HepG2 (cell line): Measurements from ENCODE around the gene HDAC4. TPM values are rescaled to one million over a fixed set of nuclear protein-coding genes. Genes with fewer than 3 reads are reported as not detected.

Experiments
- ATAC-seq: fragments of 200-7000 bp; cut with Tn5 transposase; 3 replicates; pipeline ENCODE4 v1.9.1; 2020; ENCODE audit warnings: mild to moderate bottlenecking, moderate library complexity
- BruUV-seq: library from RNA; stranded (reverse); fragments of 400-500 nt; replicated peaks from 2 replicates; lab custom pipeline; 2021; lab: Mats Ljungman, UMichigan
- CTCF ChIA-PET: fragments of 300-600 bp; formaldehyde crosslinking; extraction: SDS; loops from one replicate; lab custom pipeline; 2021; ENCODE audit warnings: low total read pairs, inconsistent platforms, low intra/inter-chr PET ratio; lab: Yijun Ruan, JAX
- POLR2A ChIA-PET: fragments of 350-600 bp; sonication (Branson Sonifier 250); formaldehyde crosslinking; loops from one replicate; lab custom pipeline; 2020; ENCODE audit warnings: antibody characterized with exemption, inconsistent platforms; lab: Yijun Ruan, JAX
- DNase-seq: peaks from one replicate; pipeline ENCODE4 v3.0.0-alpha.2; 2015; ENCODE audit warnings: low spot score
- FAIRE-seq: peaks from 3 replicates; lab custom pipeline; 2011; peaks lifted over from hg19 to GRCh38; lab: Jason Lieb, UNC
- H2AFZ ChIP-seq: one replicate; pipeline ENCODE4 v1.6.1; 2011; ENCODE audit warnings: low read length, inconsistent platforms
- H3K27ac ChIP-seq: fragments of 300-600 bp; 3 replicates; pipeline ENCODE4 v1.8.0; 2011; ENCODE audit warnings: mixed run types, mild to moderate bottlenecking, mixed read lengths, low read length, inconsistent platforms; ENCODE audit not compliant: insufficient read depth; ENCODE audit errors: extremely low read length
- H3K27me3 ChIP-seq, 2 experiments: fragments of 200-600 bp in 1 of 2; 2 replicates in 1 of 2; 3 replicates in 1 of 2; pipeline versions ENCODE4 v1.6.0 to v1.8.0; 2011; ENCODE audit warnings: low read length in 2 of 2, mild to moderate bottlenecking in 2 of 2, moderate library complexity in 2 of 2, inconsistent platforms in 1 of 2; ENCODE audit not compliant: insufficient read depth in 2 of 2, control insufficient read depth in 1 of 2
- H3K36me3 ChIP-seq, 2 experiments: fragments of 200-600 bp in 1 of 2; replicated peaks in 1 of 2; 2 replicates in 1 of 2; 3 replicates in 1 of 2; pipeline versions ENCODE4 v1.5.1 to v1.8.0; 2011; ENCODE audit warnings: low read length in 2 of 2, inconsistent platforms in 1 of 2; ENCODE audit not compliant: insufficient read depth in 2 of 2, control insufficient read depth in 1 of 2
- H3K4me1 ChIP-seq: 2 replicates; pipeline ENCODE4 v1.5.1; 2012; ENCODE audit warnings: low read length, inconsistent platforms; ENCODE audit not compliant: insufficient read depth
- H3K4me2 ChIP-seq: 2 replicates; pipeline ENCODE4 v1.6.0; 2011; ENCODE audit warnings: low read depth, low read length, inconsistent platforms
- H3K4me3 ChIP-seq, 3 experiments: fragments of 200-600 bp in 1 of 3; sonication (generic), shearing (Covaris generic) in 1 of 3; replicated peaks in 1 of 3; 2 replicates each; pipeline ENCODE4 v1.5.1; 2011 to 2016; ENCODE audit warnings: low read length in 3 of 3, inconsistent platforms in 2 of 3, low read depth in 2 of 3, mild to moderate bottlenecking in 2 of 3, control low read depth in 1 of 3, mixed read lengths in 1 of 3; ENCODE audit not compliant: insufficient read depth in 1 of 3
- H3K79me2 ChIP-seq: one replicate; pipeline ENCODE4 v1.6.1; 2011; ENCODE audit warnings: low read length, inconsistent platforms; ENCODE audit not compliant: insufficient read depth
- H3K9ac ChIP-seq: 2 replicates; pipeline ENCODE4 v1.6.0; 2011; ENCODE audit warnings: mild to moderate bottlenecking, low read depth, low read length, inconsistent platforms; ENCODE audit not compliant: insufficient read depth
- H3K9me3 ChIP-seq: 2 replicates; pipeline ENCODE4 v1.5.1; 2012; ENCODE audit warnings: mild to moderate bottlenecking, low read length
- H4K20me1 ChIP-seq: 2 replicates; pipeline ENCODE4 v1.6.0; 2011; ENCODE audit warnings: inconsistent platforms, mild to moderate bottlenecking, low read length, moderate library complexity; ENCODE audit not compliant: insufficient read depth
- KDM3A ChIP-seq: IDR thresholded peaks from 2 replicates; pipeline ENCODE4 v1.6.1; 2018; ENCODE audit warnings: low read depth, missing compliant biosample characterization
- RBM22 ChIP-seq: fragments of 200-400 bp; formaldehyde crosslinking; optimal IDR thresholded peaks from 2 replicates; pipeline ENCODE3; 2017; ENCODE audit warnings: mild to moderate bottlenecking, low read length, moderate library complexity
- SOX6 ChIP-seq, 2 experiments: fragments of 450-650 bp in 1 of 2; sonication (generic) in 1 of 2; formaldehyde crosslinking in 1 of 2; IDR thresholded peaks; 2 replicates each; pipeline versions ENCODE4 v1.4.0 to v1.6.1; 2017 to 2020; ENCODE audit warnings: antibody characterized with exemption in 1 of 2, mild to moderate bottlenecking in 1 of 2, missing genetic modification reagents in 1 of 2
- ZNF333 ChIP-seq: sonication (generic); formaldehyde crosslinking; IDR thresholded peaks from 2 replicates; pipeline ENCODE4 v1.4.0; 2020; ENCODE audit warnings: mild to moderate bottlenecking, missing genetic modification reagents, borderline replicate concordance
- WGBS: methylation state at CpG from one replicate; pipeline ENCODE4 v1.1.6; 2017; ENCODE audit warnings: low lambda C conversion rate; 5-methylcytosine and 5-hydroxymethylcytosine counted together
- in situ Hi-C: cut with HindIII; loops from 2 replicates; pipeline ENCODE4 v1.10.0; 2017; ENCODE audit warnings: low pct_unique_long_range_greater_than_20kb; ENCODE audit not compliant: extremely low pct_ligation_motif_present
- intact Hi-C: fragments of 100-400 bp; cut with micrococcal nuclease; formaldehyde crosslinking; loops from one replicate; pipeline ENCODE4 v1.10.0; 2022; ENCODE audit not compliant: unreplicated experiment
- polyA plus RNA-seq, 8 experiments: library from polyadenylated mRNA; depleted of rRNA in 3 of 8; stranded (reverse) in 7 of 8; unstranded in 1 of 8; fragments of >200 nt; fragmentation: Illumina TruSeq in 4 of 8; extraction: Trizol in 4 of 8; gene quantifications; 2 replicates each; pipeline versions ENCODE4 v1.2.1 to v1.2.3, GENCODE V29; 2011 to 2016; ENCODE audit warnings: low read depth in 4 of 8, missing spikeins in 1 of 8, mixed read lengths in 1 of 8; ENCODE audit not compliant: insufficient read depth in 1 of 8
- total RNA-seq, 5 experiments: library from RNA; depleted of rRNA; stranded (reverse); fragments of >200 nt; fragmentation: Illumina TruSeq; extraction: Trizol; gene quantifications; 2 replicates each; pipeline ENCODE4 v1.2.3, GENCODE V29; 2016; ENCODE audit warnings: low read depth in 1 of 5
- TF ChIP-seq, protein P1 (sequence below): sonication (generic); formaldehyde crosslinking; IDR thresholded peaks from 2 replicates; pipeline ENCODE4 v1.5.1; 2020; ENCODE audit warnings: missing genetic modification reagents, mild to moderate bottlenecking, borderline replicate concordance

Gene HDAC4
- total and polyA plus RNA-seq, 2 of the 13 experiments (the other 11 are each of a cell fraction or from before 2014, with no cell fraction given) = 10.1 to 11.5 TPM

DNA sequence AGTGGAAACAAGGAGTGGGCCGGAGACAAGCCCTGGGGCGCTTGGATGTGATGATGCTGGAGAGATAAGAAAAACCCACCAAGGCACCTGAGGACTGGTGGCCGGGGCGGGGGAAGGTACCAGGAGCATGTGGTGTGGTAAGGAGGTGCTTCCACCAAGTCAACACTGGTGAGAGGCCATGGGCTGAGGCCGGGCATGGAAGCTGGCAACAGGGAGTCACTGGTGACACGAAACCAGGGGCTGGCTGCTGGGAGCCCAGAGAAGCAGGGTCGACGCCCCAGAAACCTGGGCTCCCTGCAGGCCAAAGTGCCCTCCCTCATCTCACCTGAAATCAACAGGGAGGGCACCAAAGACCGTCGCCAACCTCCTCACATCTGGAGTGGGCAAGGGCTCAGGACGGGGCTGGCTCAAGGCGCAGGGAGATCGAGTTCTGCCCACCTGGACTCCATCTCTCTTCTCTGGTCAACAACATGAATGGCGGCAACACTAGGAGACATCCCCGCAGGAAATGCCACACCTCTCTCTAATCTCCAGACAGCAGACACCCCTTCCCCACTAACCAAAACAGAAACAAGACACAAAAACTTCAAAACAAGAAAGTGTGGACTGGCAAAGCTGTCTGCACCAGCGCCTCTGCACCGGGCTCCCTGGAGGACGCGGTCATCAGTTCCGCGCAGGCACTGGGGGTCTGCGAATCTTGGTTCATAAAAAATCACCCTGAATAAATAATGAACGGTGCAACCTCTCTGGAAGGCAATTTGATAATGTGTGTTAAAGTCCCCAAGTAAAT is 185.5 kb downstream of the HDAC4 start (continued):
- TF ChIP-seq ZNF333 = no peak

DNA sequence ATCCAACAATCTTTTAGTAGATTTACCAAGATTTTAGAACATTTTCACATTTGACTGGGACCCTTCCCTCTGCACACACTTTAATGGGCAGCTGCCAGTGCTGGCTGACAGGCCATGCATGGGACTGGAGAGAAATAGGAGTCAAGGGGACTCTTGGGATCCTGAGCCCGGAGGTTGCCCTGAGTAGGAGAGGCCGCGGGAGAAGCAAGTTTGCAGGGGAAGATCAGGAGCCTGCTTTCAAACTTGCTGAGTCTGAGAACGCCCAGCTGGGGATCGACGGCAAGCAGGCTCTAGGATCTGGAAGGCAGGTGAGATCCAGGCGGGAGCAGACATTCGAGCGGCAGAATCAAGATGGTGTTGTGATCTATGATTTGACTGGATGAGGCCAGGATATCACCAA is 186.1 kb downstream of the HDAC4 start:
- DNase-seq (no peak), ATAC-seq (no peak), FAIRE-seq (no peak)
- H3K9me3 ChIP-seq = no peaks in the 10 kb centered on the region
- no peaks in the 10 kb centered on the region for H3K36me3 ChIP-seq
- no peak overlapping the region for H2AFZ ChIP-seq
- over 99% methylated on average over 9 of the region's 9 CpGs for WGBS
- no peak overlapping the region for H3K9ac ChIP-seq
- peaks cover 13% of the 10 kb centered on the region for H3K79me2 ChIP-seq
- intact Hi-C loops (no loop called here), in situ Hi-C loops (no loop called here)
- no peak overlapping the region for H3K4me2 ChIP-seq
- no peaks in the 10 kb centered on the region for H3K27me3 ChIP-seq
- BruUV-seq = no TSS peak
- ChIA-PET POLR2A (no interaction called here), CTCF (no interaction called here)
- H3K4me3 ChIP-seq = no peak overlapping the region
- H3K27ac ChIP-seq = no peak overlapping the region
- peaks cover 17% of the 10 kb centered on the region for H4K20me1 ChIP-seq
- no peak for TF ChIP-seq KDM3A (CRISPR knock-in tag)
- no peak for TF ChIP-seq RBM22
- no peak for TF ChIP-seq SOX6 (IDR thresholded peaks at IDR 0.05)
- TF ChIP-seq SOX6 (CRISPR knock-in tag; IDR thresholded peaks at IDR 0.05) = no peak
- TF ChIP-seq, protein P1, sequence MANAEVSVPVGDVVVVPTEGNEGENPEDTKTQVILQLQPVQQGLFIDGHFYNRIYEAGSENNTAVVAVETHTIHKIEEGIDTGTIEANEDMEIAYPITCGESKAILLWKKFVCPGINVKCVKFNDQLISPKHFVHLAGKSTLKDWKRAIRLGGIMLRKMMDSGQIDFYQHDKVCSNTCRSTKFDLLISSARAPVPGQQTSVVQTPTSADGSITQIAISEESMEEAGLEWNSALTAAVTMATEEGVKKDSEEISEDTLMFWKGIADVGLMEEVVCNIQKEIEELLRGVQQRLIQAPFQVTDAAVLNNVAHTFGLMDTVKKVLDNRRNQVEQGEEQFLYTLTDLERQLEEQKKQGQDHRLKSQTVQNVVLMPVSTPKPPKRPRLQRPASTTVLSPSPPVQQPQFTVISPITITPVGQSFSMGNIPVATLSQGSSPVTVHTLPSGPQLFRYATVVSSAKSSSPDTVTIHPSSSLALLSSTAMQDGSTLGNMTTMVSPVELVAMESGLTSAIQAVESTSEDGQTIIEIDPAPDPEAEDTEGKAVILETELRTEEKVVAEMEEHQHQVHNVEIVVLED (CRISPR knock-in tag) = no peak
- H3K4me1 ChIP-seq = no peaks in the 10 kb centered on the region
